H1 (cell line): ENCODE results near the gene CELSR1. TPM values are rescaled to one million over a fixed set of nuclear protein-coding genes. Genes with fewer than 3 reads are reported as not detected.

Experiments used
- CTCF ChIA-PET: fragments of 300-600 bp; sonication (Branson Sonifier 250); formaldehyde crosslinking; loops from one replicate; lab custom pipeline; 2021; ENCODE audit not compliant: partially characterized antibody; lab: Charles Lee
- POLR2A ChIA-PET: fragments of 300-600 bp; sonication (Branson Sonifier 250); formaldehyde crosslinking; loops from one replicate; lab custom pipeline; 2021; ENCODE audit warnings: inconsistent platforms; ENCODE audit not compliant: partially characterized antibody; lab: Charles Lee
- DNase-seq, 2 experiments: peaks; one replicate each; pipeline versions ENCODE4 v3.0.0 to v3.0.0-alpha.2; 2010 to 2022; ENCODE audit warnings: low spot score in 2 of 2, low read depth in 1 of 2, mixed read lengths in 1 of 2
- FAIRE-seq: peaks from 2 replicates; lab custom pipeline; 2011; peaks lifted over from hg19 to GRCh38; lab: Jason Lieb, UNC
- H2AFZ ChIP-seq: 2 replicates; pipeline ENCODE4 v1.8.1; 2012; ENCODE audit warnings: low read length, inconsistent platforms
- H2AK5ac ChIP-seq: 2 replicates; pipeline ENCODE4 v1.6.1; 2013; ENCODE audit warnings: low read depth, low read length
- H2BK120ac ChIP-seq: replicated peaks from 2 replicates; pipeline ENCODE3; 2013; ENCODE audit warnings: low read depth, low read length, inconsistent platforms
- H2BK12ac ChIP-seq: 2 replicates; pipeline ENCODE4 v1.6.1; 2013; ENCODE audit warnings: low read depth, low read length
- H2BK15ac ChIP-seq: 2 replicates; pipeline ENCODE4 v1.6.1; 2013; ENCODE audit warnings: low read length
- H2BK20ac ChIP-seq: 2 replicates; pipeline ENCODE4 v1.6.1; 2013; ENCODE audit warnings: low read length
- H2BK5ac ChIP-seq: 2 replicates; pipeline ENCODE4 v1.6.1; 2013; ENCODE audit warnings: low read depth, low read length
- H3K14ac ChIP-seq: 2 replicates; pipeline ENCODE4 v1.6.1; 2013; ENCODE audit warnings: inconsistent platforms; ENCODE audit not compliant: insufficient read length
- H3K18ac ChIP-seq: 2 replicates; pipeline ENCODE4 v1.6.1; 2013; ENCODE audit warnings: low read length; ENCODE audit errors: extremely low read depth
- H3K23ac ChIP-seq: 2 replicates; pipeline ENCODE4 v1.6.1; 2013; ENCODE audit warnings: inconsistent platforms; ENCODE audit not compliant: insufficient read length
- H3K23me2 ChIP-seq: 2 replicates; pipeline ENCODE4 v1.6.1; 2013; ENCODE audit warnings: low read depth, low read length
- H3K27ac ChIP-seq: 2 replicates; pipeline ENCODE4 v1.6.1; 2011; ENCODE audit warnings: low read depth, low read length, inconsistent platforms
- H3K27me3 ChIP-seq, 4 experiments: replicated peaks in 1 of 4; 1 replicate in 1 of 4; 2 replicates in 3 of 4; pipeline versions ENCODE4 v1.6.1 to v1.8.1; 2011 to 2013; ENCODE audit warnings: low read length in 3 of 4, mild to moderate bottlenecking in 3 of 4, inconsistent platforms in 2 of 4, mixed read lengths in 2 of 4, moderate library complexity in 1 of 4; ENCODE audit not compliant: control insufficient read depth in 3 of 4, insufficient read depth in 3 of 4; ENCODE audit errors: extremely low read depth in 1 of 4
- H3K36me3 ChIP-seq, 4 experiments: 2 replicates each; pipeline versions ENCODE4 v1.6.1 to v1.8.1; 2011 to 2013; ENCODE audit warnings: mild to moderate bottlenecking in 4 of 4, low read length in 3 of 4, moderate library complexity in 2 of 4, control low read depth in 1 of 4, inconsistent platforms in 1 of 4; ENCODE audit not compliant: insufficient read depth in 4 of 4, control insufficient read depth in 2 of 4
- H3K4ac ChIP-seq: replicated peaks from 2 replicates; pipeline ENCODE3; 2013; ENCODE audit warnings: low read length, low read depth, mixed read lengths, inconsistent platforms; ENCODE audit not compliant: insufficient read length
- H3K4me1 ChIP-seq, 4 experiments: replicated peaks in 1 of 4; 1 replicate in 1 of 4; 2 replicates in 3 of 4; pipeline versions ENCODE4 v1.6.1 to v1.8.1; 2011 to 2013; ENCODE audit warnings: low read length in 3 of 4, inconsistent platforms in 2 of 4, mixed read lengths in 1 of 4; ENCODE audit not compliant: insufficient read depth in 4 of 4, control insufficient read depth in 3 of 4
- H3K4me2 ChIP-seq, 2 experiments: 2 replicates each; pipeline versions ENCODE4 v1.6.1 to v1.8.1; 2011 to 2013; ENCODE audit warnings: low read depth in 2 of 2, low read length in 2 of 2, control low read depth in 1 of 2, inconsistent platforms in 1 of 2, mild to moderate bottlenecking in 1 of 2; ENCODE audit not compliant: insufficient read depth in 1 of 2
- H3K4me3 ChIP-seq, 4 experiments: fragments of 200-600, 300-600 bp in 1 of 4; sonication (generic), shearing (Covaris generic), sonication (Bioruptor Twin) in 1 of 4; 2 replicates each; pipeline versions ENCODE4 v1.5.1 to v1.8.1; 2011 to 2016; ENCODE audit warnings: low read length in 4 of 4, low read depth in 3 of 4, control low read depth in 2 of 4, inconsistent platforms in 2 of 4, mild to moderate bottlenecking in 2 of 4, mixed read lengths in 1 of 4, moderate library complexity in 1 of 4; ENCODE audit not compliant: insufficient read depth in 2 of 4; ENCODE audit errors: extremely low read depth in 1 of 4
- H3K56ac ChIP-seq: replicated peaks from 2 replicates; pipeline ENCODE3; 2013; ENCODE audit warnings: low read depth, mild to moderate bottlenecking, mixed read lengths, low read length, inconsistent platforms; ENCODE audit not compliant: insufficient read length
- H3K79me1 ChIP-seq: 2 replicates; pipeline ENCODE4 v1.6.1; 2013; ENCODE audit warnings: low read depth, low read length, control low read depth
- H3K79me2 ChIP-seq, 2 experiments: 2 replicates each; pipeline versions ENCODE4 v1.6.1 to v1.8.1; 2012 to 2013; ENCODE audit warnings: low read length in 2 of 2, mild to moderate bottlenecking in 2 of 2, inconsistent platforms in 1 of 2; ENCODE audit not compliant: insufficient read depth in 2 of 2, control insufficient read depth in 1 of 2
- H3K9ac ChIP-seq, 4 experiments: replicated peaks in 1 of 4; 1 replicate in 1 of 4; 2 replicates in 3 of 4; pipeline versions ENCODE4 v1.6.1 to v1.8.1; 2011 to 2013; ENCODE audit warnings: low read depth in 3 of 4, low read length in 3 of 4, control low read depth in 2 of 4, mild to moderate bottlenecking in 2 of 4, moderate library complexity in 2 of 4, inconsistent platforms in 1 of 4; ENCODE audit errors: extremely low read depth in 1 of 4
- H3K9me3 ChIP-seq, 2 experiments: 2 replicates each; pipeline versions ENCODE4 v1.6.1 to v1.8.1; 2012 to 2013; ENCODE audit warnings: mild to moderate bottlenecking in 2 of 2, moderate library complexity in 2 of 2, control low read depth in 1 of 2, inconsistent platforms in 1 of 2, low read depth in 1 of 2, low read length in 1 of 2, mixed read lengths in 1 of 2; ENCODE audit not compliant: insufficient read depth in 2 of 2
- H4K20me1 ChIP-seq, 2 experiments: replicated peaks in 1 of 2; 2 replicates each; pipeline versions ENCODE3 to v1.8.1; 2011 to 2013; ENCODE audit warnings: inconsistent platforms in 2 of 2, low read length in 2 of 2, mild to moderate bottlenecking in 1 of 2; ENCODE audit not compliant: insufficient read depth in 2 of 2, control insufficient read depth in 1 of 2
- H4K5ac ChIP-seq: 2 replicates; pipeline ENCODE4 v1.6.1; 2013; ENCODE audit warnings: low read length, low read depth, mixed read lengths, inconsistent platforms; ENCODE audit not compliant: insufficient read length
- H4K8ac ChIP-seq: 2 replicates; pipeline ENCODE4 v1.8.0; 2013; ENCODE audit warnings: mild to moderate bottlenecking, moderate library complexity, low read length, inconsistent platforms; ENCODE audit not compliant: insufficient read depth; ENCODE audit errors: extremely low read depth
- H4K91ac ChIP-seq: replicated peaks from 2 replicates; pipeline ENCODE3; 2013; ENCODE audit warnings: low read length, mixed read lengths, inconsistent platforms; ENCODE audit not compliant: insufficient read length
- BCL11A ChIP-seq, 2 experiments: IDR thresholded peaks; one replicate each; pipeline ENCODE4 v1.6.1; 2011; ENCODE audit warnings: low read depth in 2 of 2, low read length in 2 of 2, mild to moderate bottlenecking in 2 of 2
- CEBPB ChIP-seq: IDR thresholded peaks from 2 replicates; pipeline ENCODE4 v1.6.1; 2012; ENCODE audit warnings: low read depth, low read length
- CTBP2 ChIP-seq: IDR thresholded peaks from 2 replicates; pipeline ENCODE4 v1.7.0; 2011; ENCODE audit warnings: borderline replicate concordance, mild to moderate bottlenecking, moderate library complexity, mixed read lengths, low read length; ENCODE audit not compliant: insufficient read depth, insufficient read length
- EP300 ChIP-seq, 2 experiments: IDR thresholded peaks; 1 replicate in 1 of 2; 2 replicates in 1 of 2; pipeline ENCODE4 v1.6.1; 2011 to 2012; ENCODE audit warnings: low read depth in 2 of 2, low read length in 2 of 2, mild to moderate bottlenecking in 2 of 2, borderline replicate concordance in 1 of 2, inconsistent platforms in 1 of 2, moderate library complexity in 1 of 2
- POLR2A ChIP-seq, 2 experiments: IDR thresholded peaks; 1 replicate in 1 of 2; 2 replicates in 1 of 2; pipeline ENCODE4 v1.6.1; 2011; ENCODE audit warnings: low read depth in 2 of 2, low read length in 2 of 2, mild to moderate bottlenecking in 2 of 2; ENCODE audit errors: control extremely low read depth in 1 of 2
- RAD21 ChIP-seq, 2 experiments: IDR thresholded peaks in 1 of 2; conservative IDR thresholded peaks in 1 of 2; 2 replicates each; pipeline ENCODE4 v1.6.1; 2011; ENCODE audit warnings: low read depth in 2 of 2, low read length in 2 of 2, improper control_type of control experiment in 1 of 2, inconsistent platforms in 1 of 2, mild to moderate bottlenecking in 1 of 2, moderate library complexity in 1 of 2
- RFX5 ChIP-seq: IDR thresholded peaks from 2 replicates; pipeline ENCODE4 v1.6.1; 2011; ENCODE audit warnings: low read depth, low read length, improper control_type of control experiment, borderline replicate concordance
- RXRA ChIP-seq: IDR thresholded peaks from 2 replicates; pipeline ENCODE4 v1.6.1; 2011; ENCODE audit warnings: low read depth, mild to moderate bottlenecking, low read length, moderate library complexity; ENCODE audit not compliant: insufficient read depth
- SP4 ChIP-seq: IDR thresholded peaks from 2 replicates; pipeline ENCODE4 v1.6.1; 2012; ENCODE audit warnings: low read length, inconsistent platforms
- TAF7 ChIP-seq: optimal IDR thresholded peaks from 2 replicates; pipeline ENCODE3; 2011; ENCODE audit warnings: low read depth, mild to moderate bottlenecking, inconsistent platforms, low read length, moderate library complexity, borderline replicate concordance
- WGBS, 2 experiments: shearing (Covaris generic) in 1 of 2; methylation state at CpG; one replicate each; pipeline versions ENCODE4 v1.1.6 to v1.1.7; 2013 to 2015; ENCODE audit warnings: low lambda C conversion rate in 2 of 2, mixed read lengths in 2 of 2, inconsistent platforms in 1 of 2, low coverage in 1 of 2, missing lambda C conversion rate in 1 of 2; ENCODE audit not compliant: insufficient replicate concordance in 2 of 2, insufficient coverage in 1 of 2, insufficient read length in 1 of 2; ENCODE audit errors: extremely low coverage in 1 of 2, missing lambda C conversion rate in 1 of 2; 5-methylcytosine and 5-hydroxymethylcytosine counted together
- polyA plus RNA-seq, 7 experiments: library from polyadenylated mRNA; depleted of rRNA in 3 of 7; stranded (reverse) in 5 of 7; unstranded in 2 of 7; fragments of >200 nt in 5 of 7; fragments of 200-250 nt in 2 of 7; gene quantifications; 1 replicate in 5 of 7; 2 replicates in 1 of 7; 4 replicates in 1 of 7; pipeline versions ENCODE4 v1.2.1 to v1.2.3, GENCODE V29; 2011 to 2013; ENCODE audit warnings: missing spikeins in 2 of 7, mixed read lengths in 2 of 7
- total RNA-seq: library from RNA; stranded (reverse); fragmentation: NEBNext Ultra II Directional; extraction: Animal tissue kit (Norgen Biotek cat#: 25700); gene quantifications from 2 replicates; pipeline ENCODE4 v1.2.1, GENCODE V29; 2021

Gene CELSR1
- total and polyA plus RNA-seq, 2 of the 8 experiments (the other 6 are each of a cell fraction or from before 2014, with no cell fraction given), result 9.0 to 12.4 TPM

DNA sequence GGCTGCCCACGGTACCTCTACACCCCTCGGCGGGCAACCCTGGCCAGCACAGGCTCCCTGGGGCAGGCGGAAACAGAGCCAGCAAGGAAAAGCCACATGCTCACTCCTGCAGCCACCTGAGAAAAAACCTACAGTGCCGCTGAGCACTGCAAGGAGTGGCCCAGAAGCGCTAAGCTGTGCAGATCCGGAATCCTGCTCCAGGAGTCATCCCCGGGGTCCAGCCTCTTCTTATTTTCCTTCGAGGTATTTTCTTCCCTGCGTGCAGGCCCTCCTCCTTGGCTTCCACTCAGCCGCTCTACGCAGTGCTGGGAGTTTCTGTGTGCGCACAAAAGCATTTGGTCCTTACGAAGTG is 120.9 kb downstream of the CELSR1 start:
- H3K9me3 ChIP-seq, result no peaks in the 10 kb centered on the region
- H3K23ac ChIP-seq, result no peak overlapping the region
- no peaks in the 10 kb centered on the region for H3K79me1 ChIP-seq
- no peak overlapping the region for H3K4me2 ChIP-seq
- FAIRE-seq (no peak), DNase-seq (no peak)
- no peak overlapping the region for H3K14ac ChIP-seq
- no peak overlapping the region for H2BK120ac ChIP-seq
- no peak overlapping the region for H3K27ac ChIP-seq
- H2AK5ac ChIP-seq, result no peak overlapping the region
- no peaks in the 10 kb centered on the region for H3K4me1 ChIP-seq
- H3K4ac ChIP-seq, result no peak overlapping the region
- H3K4me3 ChIP-seq, result no peak overlapping the region
- no peaks in the 10 kb centered on the region for H3K27me3 ChIP-seq
- WGBS, 2 experiments, result 92% methylated on average over 13 of the region's 14 CpGs; no CpG with 5 or more reads in 1 of the 2 experiments
- no peak overlapping the region for H4K91ac ChIP-seq
- H2BK12ac ChIP-seq, result no peak overlapping the region
- no peak overlapping the region for H4K5ac ChIP-seq
- no peak overlapping the region for H2BK20ac ChIP-seq
- no peak for TF ChIP-seq POLR2A (IDR thresholded peaks at IDR 0.05; ENCODE audit: control extremely low read depth in 1 of 2, low read depth in 2 of 2, low read length in 2 of 2)
- no peak for TF ChIP-seq SP4
- TF ChIP-seq TAF7, result no peak
- no peak for TF ChIP-seq CEBPB
- no peak for TF ChIP-seq BCL11A (IDR thresholded peaks at IDR 0.05; ENCODE audit: low read depth in 2 of 2, low read length in 2 of 2)
- no peak for TF ChIP-seq CTBP2
- TF ChIP-seq RFX5, result no peak
- TF ChIP-seq EP300 (IDR thresholded peaks at IDR 0.05; ENCODE audit: borderline replicate concordance in 1 of 2, low read depth in 2 of 2, low read length in 2 of 2), result no peak
- TF ChIP-seq RXRA, result no peak
- TF ChIP-seq RAD21 (IDR thresholded peaks at IDR 0.05 in 1 of 2, conservative IDR thresholded peaks at IDR 0.05 in 1 of 2; ENCODE audit: low read depth in 2 of 2, low read length in 2 of 2), result no peak
- peaks cover 2 to 14% of the 10 kb centered on the region in 2 experiments for H4K20me1 ChIP-seq
- H3K56ac ChIP-seq, result no peak overlapping the region
- no peak overlapping the region for H2AFZ ChIP-seq
- no peak overlapping the region for H3K18ac ChIP-seq
- ChIA-PET POLR2A (interaction anchor here (1.6 kb wide), 1 partner anchor 9 kb away, joined by 3 read pairs; no protein-coding TSS in a partner anchor), CTCF (interaction anchor here (1.7 to 2.1 kb wide), 2 partner anchors 11 to 40 kb away, joined by 6 read pairs; no protein-coding TSS in a partner anchor)
- no peak overlapping the region for H2BK15ac ChIP-seq
- no peaks in the 10 kb centered on the region for H3K79me2 ChIP-seq
- no peak overlapping the region for H2BK5ac ChIP-seq
- H3K23me2 ChIP-seq, result no peaks in the 10 kb centered on the region
- H3K36me3 ChIP-seq, result no peaks in the 10 kb centered on the region
- H3K9ac ChIP-seq, result no peak overlapping the region
- no peak overlapping the region for H4K8ac ChIP-seq
